Right atrium auricular region (tissue), 2 donors: ENCODE data around the gene UTS2R. TPM values are rescaled to one million over a fixed set of nuclear protein-coding genes. Genes with fewer than 3 reads are reported as not detected.
"Not testable (repeated sequence)": the region's sequence is repeated elsewhere in the genome, so short reads cannot be mapped to it uniquely, and the experiment has no call there.

Experiments
- DNase-seq: peaks from one replicate; pipeline ENCODE4 v3.0.0-alpha.2; 2019; ENCODE audit warnings: low spot score
- H3K27ac ChIP-seq, 2 donors: fragments of 200-600 bp; sonication (generic); 1 replicate in 1 of 2; 2 replicates in 1 of 2; pipeline ENCODE4 v1.5.1; 2016 to 2019
- H3K27me3 ChIP-seq, 2 donors: fragments of 200-600 bp; sonication (generic); one replicate each; pipeline versions ENCODE4 v1.5.1 to v1.6.0; 2017 to 2019
- H3K36me3 ChIP-seq: fragments of 200-600 bp; sonication (generic); one replicate; pipeline ENCODE4 v1.5.1; 2016
- H3K4me1 ChIP-seq, 2 donors: fragments of 200-600 bp; sonication (generic); one replicate each; pipeline versions ENCODE4 v1.5.1 to v1.6.0; 2017 to 2019
- H3K4me3 ChIP-seq, 2 donors: fragments of 200-600 bp; sonication (generic); 1 replicate in 1 of 2; 2 replicates in 1 of 2; pipeline ENCODE4 v1.5.1; 2017 to 2019; ENCODE audit warnings: mild to moderate bottlenecking in 1 of 2, moderate library complexity in 1 of 2
- H3K9me3 ChIP-seq, 2 donors: fragments of 200-600 bp; sonication (generic); one replicate each; pipeline ENCODE4 v1.5.1; 2019
- CTCF ChIP-seq, 2 donors: fragments of 200-600 bp; sonication (generic); IDR thresholded peaks; one replicate each; pipeline ENCODE4 v1.5.1; 2019; ENCODE audit warnings: antibody characterized with exemption in 2 of 2
- total RNA-seq, 2 donors: library from RNA; depleted of rRNA; stranded (reverse); fragments of >200 nt; gene quantifications; one replicate each; pipeline ENCODE4 v1.1.0, GENCODE V29; 2016

The UTS2R gene
- total RNA-seq, 2 donors from 2014 or later: 0.44 to 16.9 TPM

GRCh38 chr17:82410014-82410716, 38.6 kb downstream of the UTS2R start:
- Histone ChIP-seq H3K4me3 (no peak overlapping the region), H3K27me3 (no peaks in the 10 kb centered on the region), H3K36me3 (no peaks in the 10 kb centered on the region), H3K27ac (no peak overlapping the region), H3K4me1 (peaks cover 0 to 8% of the 10 kb centered on the region in 2 donors), H3K9me3 (no peaks in the 10 kb centered on the region)
- no peak for TF ChIP-seq CTCF (IDR thresholded peaks at IDR 0.05)
- DNase-seq: no peak

GRCh38 chr17:82411396-82412053, 40.0 kb downstream of the UTS2R start:
- Histone ChIP-seq H3K27me3 (no peaks in the 10 kb centered on the region), H3K9me3 (no peaks in the 10 kb centered on the region), H3K36me3 (no peaks in the 10 kb centered on the region), H3K4me1 (peaks cover 0 to 8% of the 10 kb centered on the region in 2 donors), H3K4me3 (no peak overlapping the region), H3K27ac (no peak overlapping the region)
- TF ChIP-seq CTCF (IDR thresholded peaks at IDR 0.05): no peak
- DNase-seq: no peak

- not testable (repeated sequence) for H3K27me3 ChIP-seq, H3K4me1 ChIP-seq, H3K36me3 ChIP-seq, H3K4me3 ChIP-seq, H3K27ac ChIP-seq, DNase-seq, H3K9me3 ChIP-seq
These were observed 40.5 kb downstream of the UTS2R start for GRCh38 chr17:82412081-82412480.

GRCh38 chr17:82412535-82413520, 41.3 kb downstream of the UTS2R start:
- no peak for DNase-seq
- Histone ChIP-seq H3K4me1 (peaks cover 0 to 10% of the 10 kb centered on the region in 2 donors), H3K27ac (no peak overlapping the region), H3K27me3 (no peaks in the 10 kb centered on the region), H3K36me3 (no peaks in the 10 kb centered on the region), H3K9me3 (no peaks in the 10 kb centered on the region), H3K4me3 (no peak overlapping the region)
- no peak for TF ChIP-seq CTCF (IDR thresholded peaks at IDR 0.05)

- DNase-seq: peak; percentile 66
- Histone ChIP-seq H3K27me3 (no peaks in the 10 kb centered on the region), H3K27ac (no peak overlapping the region), H3K4me3 (no peak overlapping the region), H3K9me3 (no peaks in the 10 kb centered on the region), H3K36me3 (no peaks in the 10 kb centered on the region), H3K4me1 (peaks cover 0 to 23% of the 10 kb centered on the region in 2 donors)
- peak; percentile 43 to 85 for TF ChIP-seq CTCF (IDR thresholded peaks at IDR 0.05)
These were observed 43.1 kb downstream of the UTS2R start for GRCh38 chr17:82414548-82415281.
